Measurements from ENCODE around the gene FHIT.

FHIT gene

GRCh38 chr3:59839283-59839682 is 1412.0 kb downstream of the FHIT start:
- Histone ChIP-seq H3K36me3 (ENCODE audit: control insufficient read depth, insufficient read depth, low read length) (no peaks in the 10 kb centered on the region), H3K27ac (no peak overlapping the region), H3K4me1 (no peaks in the 10 kb centered on the region), H3K9ac (no peak overlapping the region), H3K4me2 (ENCODE audit: low read length) (no peak overlapping the region), H3K27me3 (ENCODE audit: control insufficient read depth, insufficient read depth, low read length) (no peaks in the 10 kb centered on the region), H3K79me2 (no peaks in the 10 kb centered on the region), H3K9me3 (ENCODE audit: control insufficient read depth, low read length) (no peaks in the 10 kb centered on the region), H3K4me3 (ENCODE audit: low read depth, low read length) (no peak overlapping the region), H2AFZ (no peak overlapping the region)
- no peak for TF ChIP-seq CTCF (IDR thresholded peaks at IDR 0.05)

- no peak overlapping the region for H2AFZ ChIP-seq
- H3K36me3 ChIP-seq (ENCODE audit: control insufficient read depth, insufficient read depth, low read length): no peaks in the 10 kb centered on the region
- no peak overlapping the region for H3K27ac ChIP-seq
- no peak overlapping the region for H3K4me3 ChIP-seq (ENCODE audit: low read depth, low read length)
- no peaks in the 10 kb centered on the region for H3K9me3 ChIP-seq (ENCODE audit: control insufficient read depth, low read length)
- H3K9ac ChIP-seq: no peak overlapping the region
- H3K4me1 ChIP-seq: no peaks in the 10 kb centered on the region
- no peaks in the 10 kb centered on the region for H3K79me2 ChIP-seq
- no peaks in the 10 kb centered on the region for H3K27me3 ChIP-seq (ENCODE audit: control insufficient read depth, insufficient read depth, low read length)
- no peak for TF ChIP-seq CTCF (IDR thresholded peaks at IDR 0.05)
- H3K4me2 ChIP-seq (ENCODE audit: low read length): no peak overlapping the region
Measured at GRCh38 chr3:59836531-59836930, 1414.7 kb downstream of the FHIT start.

GRCh38 chr3:59832702-59833101 is 1418.5 kb downstream of the FHIT start:
- Histone ChIP-seq H3K4me2 (ENCODE audit: low read length) (no peak overlapping the region), H3K9ac (no peak overlapping the region), H3K27me3 (ENCODE audit: control insufficient read depth, insufficient read depth, low read length) (no peaks in the 10 kb centered on the region), H2AFZ (no peak overlapping the region), H3K4me3 (ENCODE audit: low read depth, low read length) (no peak overlapping the region), H3K27ac (no peak overlapping the region), H3K4me1 (no peaks in the 10 kb centered on the region), H3K36me3 (ENCODE audit: control insufficient read depth, insufficient read depth, low read length) (no peaks in the 10 kb centered on the region), H3K9me3 (ENCODE audit: control insufficient read depth, low read length) (no peaks in the 10 kb centered on the region), H3K79me2 (no peaks in the 10 kb centered on the region)
- TF ChIP-seq CTCF (IDR thresholded peaks at IDR 0.05): no peak

GRCh38 chr3:59832241-59832640 is 1419.0 kb downstream of the FHIT start:
- TF ChIP-seq CTCF (IDR thresholded peaks at IDR 0.05): no peak
- H3K4me3 ChIP-seq (ENCODE audit: low read depth, low read length): no peak overlapping the region
- no peaks in the 10 kb centered on the region for H3K36me3 ChIP-seq (ENCODE audit: control insufficient read depth, insufficient read depth, low read length)
- no peak overlapping the region for H3K4me2 ChIP-seq (ENCODE audit: low read length)
- no peaks in the 10 kb centered on the region for H3K79me2 ChIP-seq
- H3K27me3 ChIP-seq (ENCODE audit: control insufficient read depth, insufficient read depth, low read length): no peaks in the 10 kb centered on the region
- no peaks in the 10 kb centered on the region for H3K4me1 ChIP-seq
- no peak overlapping the region for H3K27ac ChIP-seq
- H3K9me3 ChIP-seq (ENCODE audit: control insufficient read depth, low read length): no peaks in the 10 kb centered on the region
- H3K9ac ChIP-seq: no peak overlapping the region
- H2AFZ ChIP-seq: no peak overlapping the region

GRCh38 chr3:59831394-59831793 is 1419.9 kb downstream of the FHIT start:
- H3K4me3 ChIP-seq (ENCODE audit: low read depth, low read length): no peak overlapping the region
- H3K36me3 ChIP-seq (ENCODE audit: control insufficient read depth, insufficient read depth, low read length): no peaks in the 10 kb centered on the region
- TF ChIP-seq CTCF (IDR thresholded peaks at IDR 0.05): no peak
- no peak overlapping the region for H3K27ac ChIP-seq
- no peaks in the 10 kb centered on the region for H3K27me3 ChIP-seq (ENCODE audit: control insufficient read depth, insufficient read depth, low read length)
- no peaks in the 10 kb centered on the region for H3K4me1 ChIP-seq
- no peak overlapping the region for H2AFZ ChIP-seq
- no peaks in the 10 kb centered on the region for H3K79me2 ChIP-seq
- H3K9me3 ChIP-seq (ENCODE audit: control insufficient read depth, low read length): no peaks in the 10 kb centered on the region
- no peak overlapping the region for H3K9ac ChIP-seq
- no peak overlapping the region for H3K4me2 ChIP-seq (ENCODE audit: low read length)
